GM23248 (cell line): ENCODE measurements around the gene ZNF205. TPM values are rescaled to one million over a fixed set of nuclear protein-coding genes. Genes with fewer than 3 reads are reported as not detected.

Experiments used
- DNase-seq: peaks from one replicate; pipeline ENCODE4 v3.0.0-alpha.2; 2015
- H2AFZ ChIP-seq: fragments of 200-600 bp; sonication (generic); 2 replicates; pipeline ENCODE4 v1.6.1; 2016; ENCODE audit warnings: antibody characterized with exemption
- H3F3A ChIP-seq: fragments of 200-600 bp; sonication (generic); 2 replicates; pipeline ENCODE4 v1.6.1; 2016; ENCODE audit warnings: mild to moderate bottlenecking, antibody characterized with exemption, mixed run types; ENCODE audit not compliant: insufficient read depth
- H3K27ac ChIP-seq: fragments of 200-600 bp; sonication (generic); 2 replicates; pipeline ENCODE4 v1.5.1; 2016; ENCODE audit warnings: mild to moderate bottlenecking
- H3K27me3 ChIP-seq: fragments of 200-600 bp; sonication (generic); replicated peaks from 2 replicates; pipeline ENCODE4 v1.6.1; 2016; ENCODE audit warnings: mild to moderate bottlenecking; ENCODE audit not compliant: insufficient read depth
- H3K36me3 ChIP-seq: fragments of 200-600 bp; sonication (generic); 2 replicates; pipeline ENCODE4 v1.6.1; 2016; ENCODE audit warnings: low read depth, mild to moderate bottlenecking
- H3K4me1 ChIP-seq: fragments of 200-600 bp; sonication (generic); 2 replicates; pipeline ENCODE4 v1.6.1; 2016; ENCODE audit warnings: mild to moderate bottlenecking; ENCODE audit not compliant: insufficient read depth
- H3K4me2 ChIP-seq: fragments of 200-600 bp; sonication (generic); one replicate; pipeline ENCODE4 v1.6.1; 2016; ENCODE audit warnings: mild to moderate bottlenecking; ENCODE audit not compliant: unreplicated experiment
- H3K4me3 ChIP-seq: fragments of 200-600 bp; sonication (generic); 2 replicates; pipeline ENCODE4 v1.5.1; 2016; ENCODE audit warnings: mild to moderate bottlenecking
- H3K79me2 ChIP-seq: fragments of 200-600 bp; sonication (generic); 2 replicates; pipeline ENCODE4 v1.6.1; 2016; ENCODE audit warnings: mild to moderate bottlenecking; ENCODE audit not compliant: insufficient read depth
- H3K9ac ChIP-seq: fragments of 200-600 bp; sonication (generic); 2 replicates; pipeline ENCODE4 v1.6.1; 2016; ENCODE audit warnings: mild to moderate bottlenecking
- H3K9me2 ChIP-seq: fragments of 200-600 bp; sonication (generic); 2 replicates; pipeline ENCODE4 v1.6.1; 2016; ENCODE audit warnings: mixed run types, mild to moderate bottlenecking, moderate library complexity; ENCODE audit not compliant: insufficient read depth
- H3K9me3 ChIP-seq: fragments of 200-600 bp; sonication (generic); one replicate; pipeline ENCODE4 v1.6.1; 2017; ENCODE audit warnings: low read depth
- H4K20me1 ChIP-seq: fragments of 200-600 bp; sonication (generic); 2 replicates; pipeline ENCODE4 v1.6.0; 2016; ENCODE audit not compliant: insufficient read depth
- EZH2 ChIP-seq: fragments of 200-600 bp; sonication (generic); IDR thresholded peaks from 2 replicates; pipeline ENCODE4 v1.6.1; 2018; ENCODE audit warnings: antibody characterized with exemption, mild to moderate bottlenecking; ENCODE audit not compliant: insufficient read depth, poor library complexity, severe bottlenecking
- EZH2phosphoT487 ChIP-seq: fragments of 200-600 bp; sonication (generic); IDR thresholded peaks from 2 replicates; pipeline ENCODE4 v1.6.1; 2018; ENCODE audit warnings: antibody characterized with exemption, moderate library complexity, mild to moderate bottlenecking, low read depth; ENCODE audit not compliant: insufficient read depth
- WGBS, 2 experiments: methylation state at CpG; one replicate each; pipeline ENCODE4 v1.1.6; 2015 to 2017; ENCODE audit warnings: low lambda C conversion rate in 2 of 2, low coverage in 1 of 2; ENCODE audit errors: missing lambda C conversion rate in 2 of 2; 5-methylcytosine and 5-hydroxymethylcytosine counted together
- in situ Hi-C: fragments of 300-500 bp; cut with MboI; formaldehyde crosslinking; loops from 2 replicates; pipeline ENCODE4 v1.15.0; 2020
- polyA plus RNA-seq: library from polyadenylated mRNA; unstranded; fragments of >200 nt; fragmentation: Nextera tagmentation; extraction: Ambion mirVana; gene quantifications from 2 replicates; pipeline ENCODE4 v1.2.1, GENCODE V29; 2016
- total RNA-seq: library from RNA; depleted of rRNA; stranded (reverse); fragments of >200 nt; shearing (Covaris generic); gene quantifications from 2 replicates; pipeline ENCODE4 v1.2.3, GENCODE V29; 2014

The ZNF205 gene
- total and polyA plus RNA-seq, 2 experiments from 2014 or later: 4.4 to 14.6 TPM

DNA sequence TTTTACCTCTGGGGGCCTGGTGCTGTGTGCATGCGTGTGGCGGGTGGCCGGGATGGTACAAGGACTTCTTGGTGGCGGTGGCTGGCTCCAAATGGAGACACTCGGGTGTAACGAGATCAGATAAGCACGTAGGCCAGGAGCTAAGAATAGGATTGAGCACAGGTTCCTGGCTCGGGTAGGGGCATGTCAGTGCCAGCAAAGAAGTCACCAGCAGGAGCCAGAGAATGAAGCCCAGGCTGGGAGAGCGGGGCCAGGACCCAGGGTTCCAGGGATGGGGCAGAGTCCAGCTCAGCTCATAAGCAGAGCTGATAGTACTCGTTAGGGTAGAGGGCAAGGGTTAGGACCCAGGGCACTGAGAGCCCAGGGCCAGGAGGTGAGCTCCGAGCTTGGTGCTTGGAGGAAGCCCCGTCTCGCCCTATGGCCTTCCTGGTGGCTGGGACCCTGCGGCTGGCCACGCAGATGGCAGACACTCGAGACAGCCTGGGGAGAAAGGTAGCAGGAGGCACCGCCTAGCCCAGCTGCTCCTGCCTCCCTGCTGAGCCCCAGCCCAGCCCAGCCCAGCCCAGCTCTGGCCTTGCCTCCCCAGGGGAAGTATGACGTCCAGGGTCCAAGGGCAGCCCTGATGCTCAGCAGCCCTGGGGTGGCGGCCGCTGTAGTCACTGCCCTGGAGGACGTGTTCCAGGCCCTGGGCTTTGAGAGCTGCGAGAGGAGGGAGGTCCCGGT is 31.4 kb downstream of the ZNF205 start:
- no peaks in the 10 kb centered on the region for H4K20me1 ChIP-seq
- H3K79me2 ChIP-seq: no peaks in the 10 kb centered on the region
- WGBS, 2 experiments: 78 to 84% methylated on average over 18 to 23 of the region's 23 CpGs
- in situ Hi-C loops: no loop called here
- TF ChIP-seq EZH2phosphoT487: no peak
- TF ChIP-seq EZH2: no peak
- no peaks in the 10 kb centered on the region for H3F3A ChIP-seq
- H3K4me3 ChIP-seq: no peak overlapping the region
- H3K9ac ChIP-seq: no peak overlapping the region
- H3K36me3 ChIP-seq: no peaks in the 10 kb centered on the region
- no peaks in the 10 kb centered on the region for H3K9me3 ChIP-seq
- H3K27me3 ChIP-seq: no peaks in the 10 kb centered on the region
- no peaks in the 10 kb centered on the region for H3K9me2 ChIP-seq
- DNase-seq: no peak
- H3K4me2 ChIP-seq: no peak overlapping the region
- H2AFZ ChIP-seq: no peak overlapping the region
- H3K27ac ChIP-seq: no peak overlapping the region
- H3K4me1 ChIP-seq: no peaks in the 10 kb centered on the region

DNA sequence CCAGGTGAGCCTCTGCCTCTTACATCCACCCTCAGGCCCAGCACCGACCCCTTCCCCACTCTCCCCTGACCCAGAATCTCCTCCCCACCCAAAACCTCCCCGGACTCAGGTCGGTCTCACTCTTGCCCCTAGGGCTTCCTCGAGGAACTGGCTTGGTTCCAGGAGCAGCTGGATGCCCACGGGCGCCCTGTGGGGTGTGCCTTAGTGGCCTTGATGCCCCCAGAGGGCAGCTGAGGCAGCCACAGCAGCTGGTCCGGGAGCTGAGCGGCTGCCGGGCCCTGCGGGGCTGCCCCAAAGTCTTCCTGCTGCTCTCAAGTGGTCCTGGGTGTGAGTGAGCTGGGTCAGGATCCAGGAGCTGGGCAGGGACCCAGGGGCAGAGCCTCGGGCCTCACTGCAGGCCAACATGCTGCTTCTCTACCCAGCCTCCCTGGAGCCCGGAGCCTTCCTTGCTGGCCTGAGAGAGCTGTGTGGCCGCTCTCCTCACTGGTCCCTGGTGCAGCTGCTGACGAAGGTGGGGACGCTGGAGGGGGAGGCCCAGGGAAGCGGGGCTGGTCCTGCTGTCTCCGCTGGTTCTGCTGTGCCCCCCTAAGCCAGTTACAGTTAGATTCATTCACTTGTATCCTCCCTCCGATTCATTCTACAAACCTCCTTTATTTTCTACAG is 32.1 kb downstream of the ZNF205 start:
- no peak overlapping the region for H3K27ac ChIP-seq
- in situ Hi-C loops: no loop called here

DNA sequence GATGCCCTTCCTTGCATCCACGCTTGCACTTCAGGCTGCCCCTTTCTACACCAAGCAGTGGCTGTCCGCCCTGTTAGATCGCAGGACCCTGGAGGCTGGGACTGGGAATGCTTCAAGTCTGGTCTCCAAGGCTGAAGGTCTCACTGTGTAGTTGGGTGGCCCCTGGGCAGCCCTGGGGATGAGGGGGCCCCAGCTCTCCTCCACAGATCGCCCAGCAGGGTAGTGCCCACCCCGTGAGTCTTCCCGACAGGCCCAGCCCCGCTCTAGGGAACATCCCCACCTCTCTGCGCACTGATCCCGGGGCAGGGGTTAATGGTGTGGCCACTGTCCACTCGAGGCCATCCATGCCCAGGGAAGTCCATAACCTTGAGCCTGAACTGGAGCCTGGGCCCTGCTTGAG is 32.8 kb downstream of the ZNF205 start:
- in situ Hi-C loops: no loop called here
- DNase-seq: no peak
- WGBS, 2 experiments: 71 to 73% methylated on average over 10 of the region's 10 CpGs

More for the DNA sequence above, 32.1 kb downstream of the ZNF205 start:
- H3K79me2 ChIP-seq: no peaks in the 10 kb centered on the region
- H3K27me3 ChIP-seq: no peaks in the 10 kb centered on the region
- no peaks in the 10 kb centered on the region for H3K36me3 ChIP-seq
- no peak overlapping the region for H3K4me3 ChIP-seq
- no peaks in the 10 kb centered on the region for H3K4me1 ChIP-seq
- no peaks in the 10 kb centered on the region for H4K20me1 ChIP-seq
- no peak overlapping the region for H3K4me2 ChIP-seq
- 60 to 63% methylated on average over 15 to 17 of the region's 18 CpGs for WGBS, 2 experiments
- H2AFZ ChIP-seq: no peak overlapping the region
- H3K9me3 ChIP-seq: no peaks in the 10 kb centered on the region
- H3K9ac ChIP-seq: no peak overlapping the region
- TF ChIP-seq EZH2 (no peak), EZH2phosphoT487 (no peak)
- H3K9me2 ChIP-seq: no peaks in the 10 kb centered on the region
- no peaks in the 10 kb centered on the region for H3F3A ChIP-seq
- DNase-seq: no peak

DNA sequence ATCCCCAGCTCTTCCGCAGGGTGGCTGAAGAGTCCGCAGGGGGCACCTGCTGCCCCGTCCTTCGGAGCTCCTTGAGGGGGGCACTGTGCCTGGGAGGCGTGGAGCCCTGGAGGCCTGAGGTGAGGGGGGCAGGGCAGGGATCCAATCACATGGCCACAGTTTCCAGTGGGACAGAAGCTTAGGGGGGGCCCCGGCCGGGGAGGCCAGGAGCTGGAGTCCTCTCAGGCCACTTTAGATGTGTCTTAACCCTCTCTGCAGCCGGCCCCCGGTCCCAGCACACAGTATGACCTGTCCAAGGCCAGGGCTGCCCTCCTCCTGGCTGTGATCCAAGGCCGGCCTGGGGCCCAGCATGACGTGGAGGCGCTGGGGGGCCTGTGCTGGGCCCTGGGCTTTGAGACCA is 33.3 kb downstream of the ZNF205 start:
- DNase-seq: no peak
- H3K4me1 ChIP-seq: no peaks in the 10 kb centered on the region
- no peak overlapping the region for H3K9ac ChIP-seq
- no peak for TF ChIP-seq EZH2
- no peak for TF ChIP-seq EZH2phosphoT487
- no peaks in the 10 kb centered on the region for H3K36me3 ChIP-seq
- peaks cover under 1% of the 10 kb centered on the region; the same call in 1 of the 2 replicates for H3F3A ChIP-seq
- no peaks in the 10 kb centered on the region for H3K27me3 ChIP-seq
- no peaks in the 10 kb centered on the region for H3K79me2 ChIP-seq
- no peaks in the 10 kb centered on the region for H4K20me1 ChIP-seq
- no peak overlapping the region for H3K4me3 ChIP-seq
- H3K9me3 ChIP-seq: no peaks in the 10 kb centered on the region
- in situ Hi-C loops: no loop called here
- H3K9me2 ChIP-seq: no peaks in the 10 kb centered on the region
- H2AFZ ChIP-seq: no peak overlapping the region
- no peak overlapping the region for H3K4me2 ChIP-seq
- H3K27ac ChIP-seq: no peak overlapping the region
- WGBS, 2 experiments: 65 to 80% methylated on average over 9 to 11 of the region's 12 CpGs

More for the DNA sequence above, 32.8 kb downstream of the ZNF205 start:
- H3K4me1 ChIP-seq: no peaks in the 10 kb centered on the region
- no peaks in the 10 kb centered on the region for H3K79me2 ChIP-seq
- no peaks in the 10 kb centered on the region for H3K36me3 ChIP-seq
- no peak overlapping the region for H3K4me2 ChIP-seq
- TF ChIP-seq EZH2phosphoT487: no peak
- no peaks in the 10 kb centered on the region for H3K9me2 ChIP-seq
- no peak overlapping the region for H3K4me3 ChIP-seq
- H3K27me3 ChIP-seq: no peaks in the 10 kb centered on the region
- H4K20me1 ChIP-seq: no peaks in the 10 kb centered on the region
- no peaks in the 10 kb centered on the region for H3K9me3 ChIP-seq
- no peak overlapping the region for H3K9ac ChIP-seq
- H2AFZ ChIP-seq: no peak overlapping the region
- H3F3A ChIP-seq: no peaks in the 10 kb centered on the region
- no peak overlapping the region for H3K27ac ChIP-seq
